GM12878 (cell line): ENCODE data around the gene SPATA3. TPM values are rescaled to one million over a fixed set of nuclear protein-coding genes. Genes with fewer than 3 reads are reported as not detected.

Experiments
- ATAC-seq: fragments of 200-7000 bp; cut with Tn5 transposase; 3 replicates; pipeline ENCODE4 v1.9.1; 2020; ENCODE audit warnings: mild to moderate bottlenecking, moderate library complexity
- BruUV-seq: library from RNA; stranded (reverse); fragments of 400-500 nt; replicated peaks from 2 replicates; lab custom pipeline; 2021; lab: Mats Ljungman, UMichigan
- CTCF ChIA-PET: fragments of 300-600 bp; sonication (Branson Sonifier 250); formaldehyde crosslinking; extraction: SDS; loops from one replicate; lab custom pipeline; 2021; ENCODE audit warnings: inconsistent platforms; lab: Yijun Ruan, JAX
- POLR2A ChIA-PET: fragments of 350-600 bp; formaldehyde crosslinking; extraction: SDS; loops from one replicate; lab custom pipeline; 2021; ENCODE audit warnings: inconsistent platforms; lab: Charles Lee
- RAD21 ChIA-PET: fragments of 300-600 bp; sonication (Branson Sonifier 250); formaldehyde crosslinking; loops from one replicate; lab custom pipeline; 2023; ENCODE audit warnings: antibody characterized with exemption; ENCODE audit not compliant: unreplicated experiment; lab: Charles Lee
- SMC1A ChIA-PET: fragments of 300-600 bp; sonication (Branson Sonifier 250); formaldehyde crosslinking; loops from one replicate; lab custom pipeline; 2023; ENCODE audit not compliant: unreplicated experiment, uncharacterized antibody; lab: Charles Lee
- DNase-seq: peaks from one replicate; pipeline ENCODE4 v3.0.0-alpha.2; 2011; ENCODE audit warnings: low read depth, low spot score
- FAIRE-seq: peaks from 3 replicates; lab custom pipeline; 2011; peaks lifted over from hg19 to GRCh38; lab: Jason Lieb, UNC
- H2AFZ ChIP-seq: 2 replicates; pipeline ENCODE4 v1.6.0; 2011; ENCODE audit warnings: low read depth, low read length, control low read depth; ENCODE audit not compliant: control insufficient read depth
- H3K27ac ChIP-seq: 2 replicates; pipeline ENCODE4 v1.5.1; 2011; ENCODE audit warnings: control low read depth; ENCODE audit not compliant: control insufficient read depth, insufficient read depth
- H3K27me3 ChIP-seq, 2 experiments: replicated peaks in 1 of 2; 2 replicates each; pipeline versions ENCODE4 v1.6.0 to v1.6.1; 2011; ENCODE audit warnings: low read length in 1 of 2; ENCODE audit not compliant: control insufficient read depth in 2 of 2, insufficient read depth in 2 of 2
- H3K36me3 ChIP-seq, 2 experiments: 2 replicates each; pipeline ENCODE4 v1.5.1; 2011; ENCODE audit warnings: low read length in 1 of 2; ENCODE audit not compliant: control insufficient read depth in 2 of 2, insufficient read depth in 2 of 2
- H3K4me1 ChIP-seq: 2 replicates; pipeline ENCODE4 v1.6.1; 2011; ENCODE audit warnings: mild to moderate bottlenecking, low read length, moderate library complexity, mixed read lengths; ENCODE audit not compliant: control insufficient read depth, insufficient read depth
- H3K4me2 ChIP-seq: 2 replicates; pipeline ENCODE4 v1.6.0; 2011; ENCODE audit warnings: control low read depth; ENCODE audit not compliant: control insufficient read depth, insufficient read depth
- H3K4me3 ChIP-seq: fragments of 200-600 bp; sonication (generic); 2 replicates; pipeline ENCODE4 v1.5.1; 2016
- H3K79me2 ChIP-seq: 2 replicates; pipeline ENCODE4 v1.6.0; 2011; ENCODE audit warnings: low read length; ENCODE audit not compliant: control insufficient read depth, insufficient read depth
- H3K9ac ChIP-seq: 2 replicates; pipeline ENCODE4 v1.8.0; 2011; ENCODE audit warnings: low read length, control low read depth, mixed read lengths; ENCODE audit not compliant: control insufficient read depth, insufficient read depth
- H3K9me3 ChIP-seq: replicated peaks from 3 replicates; pipeline ENCODE4 v1.5.1; 2011; ENCODE audit warnings: mild to moderate bottlenecking, low read length; ENCODE audit not compliant: control insufficient read depth, insufficient read depth
- H4K20me1 ChIP-seq: 2 replicates; pipeline ENCODE4 v1.6.0; 2011; ENCODE audit not compliant: control insufficient read depth, insufficient read depth
- E4F1 ChIP-seq: fragments of 450-650 bp; IDR thresholded peaks from 2 replicates; pipeline ENCODE4 v1.6.1; 2018; ENCODE audit warnings: borderline replicate concordance, mild to moderate bottlenecking; ENCODE audit not compliant: partially characterized antibody
- EZH2 ChIP-seq: IDR thresholded peaks from 2 replicates; pipeline ENCODE4 v1.6.1; 2012; ENCODE audit warnings: low read depth, mild to moderate bottlenecking, control low read depth, inconsistent platforms, low read length, borderline replicate concordance; ENCODE audit not compliant: control insufficient read depth
- GABPA ChIP-seq: IDR thresholded peaks from 2 replicates; pipeline ENCODE4 v1.6.1; 2014; ENCODE audit warnings: antibody characterized with exemption, low read depth, mild to moderate bottlenecking, inconsistent platforms
- HDAC6 ChIP-seq: fragments of 200-600 bp; sonication (generic); IDR thresholded peaks from one replicate; pipeline ENCODE4 v1.8.0; 2017; ENCODE audit warnings: antibody characterized with exemption; ENCODE audit not compliant: unreplicated experiment
- KDM1A ChIP-seq: fragments of 200-600 bp; sonication (generic); IDR thresholded peaks from 2 replicates; pipeline ENCODE4 v1.6.1; 2016; ENCODE audit warnings: borderline replicate concordance
- MTA2 ChIP-seq: fragments of 450-650 bp; IDR thresholded peaks from 2 replicates; pipeline ENCODE4 v1.6.1; 2016; ENCODE audit warnings: low read depth, mild to moderate bottlenecking, moderate library complexity
- PRDM15 ChIP-seq: fragments of 450-650 bp; formaldehyde crosslinking; IDR thresholded peaks from 2 replicates; pipeline ENCODE4 v1.4.0; 2020; ENCODE audit warnings: mild to moderate bottlenecking, moderate library complexity
- RAD51 ChIP-seq: fragments of 450-650 bp; IDR thresholded peaks from 2 replicates; pipeline ENCODE4 v1.6.1; 2016; ENCODE audit warnings: moderate library complexity, mild to moderate bottlenecking, inconsistent platforms
- REST ChIP-seq: IDR thresholded peaks from 2 replicates; pipeline ENCODE4 v1.6.1; 2012; ENCODE audit warnings: mild to moderate bottlenecking, low read depth, low read length
- ZBTB33 ChIP-seq: fragments of 450-650 bp; IDR thresholded peaks from 2 replicates; pipeline ENCODE4 v1.6.1; 2017; ENCODE audit warnings: mild to moderate bottlenecking
- WGBS: methylation state at CpG from one replicate; pipeline ENCODE4 v1.1.6; 2016; ENCODE audit warnings: low lambda C conversion rate; ENCODE audit not compliant: insufficient replicate concordance, insufficient coverage; ENCODE audit errors: missing lambda C conversion rate; 5-methylcytosine and 5-hydroxymethylcytosine counted together
- in situ Hi-C: fragments of 300-500 bp; cut with MboI; formaldehyde crosslinking; loops from 9 replicates; pipeline ENCODE4 v1.14.3; 2018; ENCODE audit warnings: mixed read lengths
- intact Hi-C: fragments of 100-400 bp; cut with micrococcal nuclease; formaldehyde crosslinking; loops from one replicate; pipeline ENCODE4 v1.14.2; 2022; ENCODE audit not compliant: unreplicated experiment
- polyA plus RNA-seq, 11 experiments: library from polyadenylated mRNA; depleted of rRNA in 4 of 11; unstranded in 6 of 11; stranded (reverse) in 5 of 11; fragments of >200 nt; fragmentation: Nextera tagmentation in 4 of 11; fragmentation: Illumina TruSeq in 1 of 11; extraction: Ambion mirVana in 4 of 11; extraction: Trizol in 1 of 11; gene quantifications; 1 replicate in 1 of 11; 2 replicates in 10 of 11; pipeline versions ENCODE4 v1.2.1 to v1.2.3, GENCODE V29; 2011 to 2016; ENCODE audit warnings: inconsistent platforms in 2 of 11, missing spikeins in 2 of 11, low read depth in 1 of 11
- total RNA-seq, 4 experiments: library from RNA; depleted of rRNA in 3 of 4; stranded (reverse); fragments of >200 nt in 3 of 4; fragmentation: Illumina TruSeq in 1 of 4; extraction: Trizol in 1 of 4; gene quantifications; 2 replicates each; pipeline versions ENCODE4 v1.2.1 to v1.2.3, GENCODE V29; 2013 to 2021
- TF ChIP-seq, protein P1 (sequence below): fragments of 450-650 bp; IDR thresholded peaks from 2 replicates; pipeline ENCODE4 v1.6.1; 2016; ENCODE audit warnings: mild to moderate bottlenecking

Gene SPATA3
- total and polyA plus RNA-seq, 10 of the 15 experiments (the other 5 are each of a cell fraction or from before 2014, with no cell fraction given), result not detected

DNA sequence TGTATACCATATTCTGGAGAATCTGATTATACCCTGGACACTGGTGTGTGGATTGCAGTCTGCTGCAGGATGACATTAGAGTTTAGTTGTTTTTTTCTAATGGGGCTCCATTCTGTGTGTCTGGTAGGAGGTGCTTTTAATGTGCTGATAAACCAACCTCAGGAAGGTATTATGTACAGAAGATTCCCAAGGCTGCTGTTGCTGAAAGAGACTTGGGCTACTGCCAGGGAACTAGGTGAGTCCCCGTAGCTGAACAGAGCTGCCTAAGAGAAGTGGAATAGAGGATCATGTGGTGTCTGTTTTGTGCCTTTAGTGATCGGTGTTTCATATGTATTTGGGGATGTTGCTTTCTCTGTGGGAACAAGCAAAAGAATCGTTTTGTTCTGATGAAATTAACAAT lies 16.5 kb downstream of the SPATA3 start:
- Histone ChIP-seq H3K27ac (no peak overlapping the region), H3K4me3 (no peak overlapping the region), H3K27me3 (peaks cover 0 to 4% of the 10 kb centered on the region in 2 experiments; a peak in 2 of 4 replicates), H4K20me1 (no peaks in the 10 kb centered on the region), H3K36me3 (no peaks in the 10 kb centered on the region), H3K4me2 (no peak overlapping the region), H3K9me3 (no peaks in the 10 kb centered on the region), H3K79me2 (no peaks in the 10 kb centered on the region), H2AFZ (no peak overlapping the region), H3K9ac (no peak overlapping the region), H3K4me1 (no peaks in the 10 kb centered on the region)
- ChIA-PET CTCF (no interaction called here), POLR2A (no interaction called here), RAD21 (no interaction called here), SMC1A (no interaction called here)
- 10% methylated on average over 3 of the region's 3 CpGs for WGBS
- intact Hi-C loops (no loop called here), in situ Hi-C loops (no loop called here)
- ATAC-seq (no peak), DNase-seq (no peak), FAIRE-seq (no peak)
- no TSS peak for BruUV-seq
- TF ChIP-seq HDAC6 (no peak), REST (no peak), E4F1 (no peak), KDM1A (no peak), RAD51 (no peak), EZH2 (no peak), GABPA (no peak), PRDM15 (no peak), ZBTB33 (no peak), MTA2 (no peak)
- TF ChIP-seq, protein P1, sequence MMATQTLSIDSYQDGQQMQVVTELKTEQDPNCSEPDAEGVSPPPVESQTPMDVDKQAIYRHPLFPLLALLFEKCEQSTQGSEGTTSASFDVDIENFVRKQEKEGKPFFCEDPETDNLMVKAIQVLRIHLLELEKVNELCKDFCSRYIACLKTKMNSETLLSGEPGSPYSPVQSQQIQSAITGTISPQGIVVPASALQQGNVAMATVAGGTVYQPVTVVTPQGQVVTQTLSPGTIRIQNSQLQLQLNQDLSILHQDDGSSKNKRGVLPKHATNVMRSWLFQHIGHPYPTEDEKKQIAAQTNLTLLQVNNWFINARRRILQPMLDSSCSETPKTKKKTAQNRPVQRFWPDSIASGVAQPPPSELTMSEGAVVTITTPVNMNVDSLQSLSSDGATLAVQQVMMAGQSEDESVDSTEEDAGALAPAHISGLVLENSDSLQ, result no peak
